ENCODE results near the gene PDE4B. TPM values are rescaled to one million over a fixed set of nuclear protein-coding genes. Genes with fewer than 3 reads are reported as not detected.
"Not testable (repeated sequence)": the region's sequence is repeated elsewhere in the genome, so short reads cannot be mapped to it uniquely, and the experiment has no call there.

The PDE4B gene
- total RNA-seq, 1 donor from 2014 or later, result 1.2 TPM

DNA sequence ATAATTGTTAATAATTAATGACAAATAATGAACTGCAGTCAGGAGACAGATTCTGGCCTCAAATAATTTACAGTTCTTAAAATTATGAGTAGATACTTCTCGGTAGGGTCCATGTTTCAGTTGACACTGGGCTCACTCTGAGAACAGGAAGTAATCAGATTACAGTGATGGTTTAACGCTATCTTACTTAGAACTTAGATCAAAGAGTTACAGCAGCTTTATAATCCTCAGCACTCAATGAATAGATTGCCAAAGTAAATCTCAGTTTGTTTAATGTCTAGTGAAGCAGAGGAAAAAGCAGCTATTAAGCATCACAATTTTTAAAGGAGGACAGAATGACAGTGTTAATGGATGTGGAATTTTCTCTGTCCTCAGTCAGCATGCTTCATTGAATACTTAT, 79.6 kb downstream of the PDE4B start:
- Histone ChIP-seq H4K20me1 (ENCODE audit: low read depth) (no peaks in the 10 kb centered on the region), H3K4me1 (no peaks in the 10 kb centered on the region), H3K9me3 (ENCODE audit: low read depth) (peaks cover 3% of the 10 kb centered on the region), H3K79me2 (ENCODE audit: low read depth) (no peaks in the 10 kb centered on the region), H3K4me2 (no peak overlapping the region), H3K4me3 (no peak overlapping the region), H3K27me3 (peaks cover 3% of the 10 kb centered on the region), H3F3A (ENCODE audit: low read depth) (no peaks in the 10 kb centered on the region), H3K36me3 (no peaks in the 10 kb centered on the region), H3K27ac (no peak overlapping the region), H3K9ac (no peak overlapping the region), H2AFZ (replicated peaks) (no peak overlapping the region)
- no peak for DNase-seq (ENCODE audit: low spot score)
- H3K9me3 Mint-ChIP-seq, result peaks cover 7% of the 10 kb centered on the region
- TF ChIP-seq CTCF (IDR thresholded peaks at IDR 0.05) (no peak), EZH2phosphoT487 (IDR thresholded peaks at IDR 0.05) (no peak), EZH2 (IDR thresholded peaks at IDR 0.05) (no peak)
- H3K27ac Mint-ChIP-seq, result no peak overlapping the region
- no peak overlapping the region for H3K4me3 Mint-ChIP-seq
- H3K4me1 Mint-ChIP-seq, result peaks cover 4% of the 10 kb centered on the region
- no peaks in the 10 kb centered on the region for H3K36me3 Mint-ChIP-seq
- no peaks in the 10 kb centered on the region for H3K27me3 Mint-ChIP-seq (ENCODE audit: insufficient read depth, low read depth)

GRCh38 chr1:65878342-65878741, 85.6 kb downstream of the PDE4B start:
- peaks cover 13% of the 10 kb centered on the region for H3K9me3 Mint-ChIP-seq
- not testable (repeated sequence) for H3K4me2 ChIP-seq; H3K36me3 ChIP-seq; H3K27me3 ChIP-seq; H3F3A ChIP-seq (ENCODE audit: low read depth); H3K4me3 ChIP-seq; DNase-seq (ENCODE audit: low spot score); H3K36me3 Mint-ChIP-seq; H3K9ac ChIP-seq; H3K79me2 ChIP-seq (ENCODE audit: low read depth); H2AFZ ChIP-seq (replicated peaks); H3K27me3 Mint-ChIP-seq (ENCODE audit: insufficient read depth, low read depth); H3K4me1 Mint-ChIP-seq; H3K27ac Mint-ChIP-seq; H3K27ac ChIP-seq; H4K20me1 ChIP-seq (ENCODE audit: low read depth); H3K4me3 Mint-ChIP-seq; H3K9me3 ChIP-seq (ENCODE audit: low read depth)
- peaks cover 11% of the 10 kb centered on the region for H3K4me1 ChIP-seq

GRCh38 chr1:65880611-65881010, 87.9 kb downstream of the PDE4B start:
- H4K20me1 ChIP-seq (ENCODE audit: low read depth), result no peaks in the 10 kb centered on the region
- peaks cover 11% of the 10 kb centered on the region for H3K4me1 ChIP-seq
- H3F3A ChIP-seq (ENCODE audit: low read depth), result no peaks in the 10 kb centered on the region
- DNase-seq (ENCODE audit: low spot score), result peak; percentile 9
- peaks cover 16% of the 10 kb centered on the region for H3K9me3 Mint-ChIP-seq
- peaks cover 3% of the 10 kb centered on the region for H3K27me3 Mint-ChIP-seq (ENCODE audit: insufficient read depth, low read depth)
- H3K4me3 Mint-ChIP-seq, result no peak overlapping the region
- peak overlapping the region; percentile 25 for H3K4me2 ChIP-seq
- no peaks in the 10 kb centered on the region for H3K27me3 ChIP-seq
- H3K36me3 Mint-ChIP-seq, result no peaks in the 10 kb centered on the region
- H3K4me3 ChIP-seq, result no peak overlapping the region
- no peak overlapping the region for H3K27ac ChIP-seq
- H2AFZ ChIP-seq (replicated peaks), result peak overlapping the region; percentile 84
- no peaks in the 10 kb centered on the region for H3K36me3 ChIP-seq
- TF ChIP-seq EZH2phosphoT487 (IDR thresholded peaks at IDR 0.05), result no peak
- TF ChIP-seq CTCF (IDR thresholded peaks at IDR 0.05), result no peak
- no peak for TF ChIP-seq EZH2 (IDR thresholded peaks at IDR 0.05)
- no peak overlapping the region for H3K27ac Mint-ChIP-seq
- H3K4me1 Mint-ChIP-seq, result peaks cover 7% of the 10 kb centered on the region
- no peaks in the 10 kb centered on the region for H3K79me2 ChIP-seq (ENCODE audit: low read depth)
- H3K9ac ChIP-seq, result no peak overlapping the region
- peaks cover 3% of the 10 kb centered on the region for H3K9me3 ChIP-seq (ENCODE audit: low read depth)

DNA sequence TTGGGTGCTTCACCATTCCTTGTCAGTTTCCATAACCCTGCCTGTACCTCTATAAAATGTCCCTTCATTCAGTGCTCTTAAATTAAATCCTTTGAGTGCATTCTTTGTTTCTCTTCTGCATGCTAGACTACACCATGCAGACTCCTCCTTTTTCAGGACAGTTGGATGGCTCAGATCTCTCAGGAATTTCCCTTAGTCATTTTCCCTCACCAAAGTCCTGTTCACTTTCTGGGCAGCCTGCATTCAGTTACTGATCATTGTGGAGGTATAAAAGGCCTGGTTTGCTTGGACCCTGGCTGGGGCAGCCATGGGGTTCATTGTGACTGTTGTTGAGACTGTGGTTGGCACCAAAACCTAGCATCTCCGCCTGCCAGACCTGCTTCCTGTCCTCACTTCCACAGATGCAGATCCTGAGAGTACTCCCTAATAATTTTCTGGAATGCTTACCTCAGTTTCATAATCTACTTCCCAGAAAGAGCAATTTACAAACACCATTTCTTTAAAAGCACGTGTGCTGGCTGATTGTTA, 88.4 kb downstream of the PDE4B start:
- no peaks in the 10 kb centered on the region for H3K36me3 ChIP-seq
- no peak overlapping the region for H3K9ac ChIP-seq
- no peaks in the 10 kb centered on the region for H3F3A ChIP-seq (ENCODE audit: low read depth)
- no peaks in the 10 kb centered on the region for H3K36me3 Mint-ChIP-seq
- no peak overlapping the region for H3K27ac ChIP-seq
- no peaks in the 10 kb centered on the region for H3K27me3 ChIP-seq
- H2AFZ ChIP-seq (replicated peaks), result peak overlapping the region; percentile 84
- H3K27ac Mint-ChIP-seq, result peak overlapping the region; percentile 33
- H3K4me1 Mint-ChIP-seq, result peaks cover 7% of the 10 kb centered on the region
- no peak overlapping the region for H3K4me3 Mint-ChIP-seq
- DNase-seq (ENCODE audit: low spot score), result peak; percentile 10
- H3K79me2 ChIP-seq (ENCODE audit: low read depth), result no peaks in the 10 kb centered on the region
- no peak overlapping the region for H3K4me3 ChIP-seq
- peaks cover 18% of the 10 kb centered on the region for H3K9me3 Mint-ChIP-seq
- H4K20me1 ChIP-seq (ENCODE audit: low read depth), result no peaks in the 10 kb centered on the region
- TF ChIP-seq EZH2 (IDR thresholded peaks at IDR 0.05) (no peak), CTCF (IDR thresholded peaks at IDR 0.05) (no peak), EZH2phosphoT487 (IDR thresholded peaks at IDR 0.05) (no peak)
- H3K4me2 ChIP-seq, result peak overlapping the region; percentile 25
- peaks cover 11% of the 10 kb centered on the region for H3K4me1 ChIP-seq
- H3K27me3 Mint-ChIP-seq (ENCODE audit: insufficient read depth, low read depth), result peaks cover 3% of the 10 kb centered on the region
- H3K9me3 ChIP-seq (ENCODE audit: low read depth), result peaks cover 3% of the 10 kb centered on the region
